Hepatocyte (in vitro differentiated cells): Measurements from ENCODE around the gene FAF1.

Source experiments
- CTCF ChIP-seq: fragments of 200-600 bp; sonication (generic); IDR thresholded peaks from 2 replicates; pipeline ENCODE4 v1.5.1; 2016; ENCODE audit warnings: antibody characterized with exemption, mild to moderate bottlenecking; ENCODE audit not compliant: poor library complexity
- EZH2 ChIP-seq: fragments of 200-600 bp; sonication (generic); IDR thresholded peaks from 2 replicates; pipeline ENCODE4 v1.6.1; 2016; ENCODE audit warnings: antibody characterized with exemption, mild to moderate bottlenecking, borderline replicate concordance

GRCh38 chr1:50531027-50531426 lies 429.0 kb downstream of the FAF1 start:
- TF ChIP-seq EZH2 (no peak), CTCF (no peak)
